Esophagus muscularis mucosa (tissue), 4 donors: Measurements from ENCODE around the gene PSMD10. TPM values are rescaled to one million over a fixed set of nuclear protein-coding genes. Genes with fewer than 3 reads are reported as not detected.

ENCODE experiments used
- DNase-seq: peaks from one replicate; pipeline ENCODE4 v3.0.0-alpha.2; 2017; ENCODE audit errors: extremely low spot score
- H3K27ac ChIP-seq, 4 donors: fragments of 200-600 bp; sonication (generic); replicated peaks in 1 of 4; 1 replicate in 3 of 4; 2 replicates in 1 of 4; pipeline ENCODE4 v1.5.1; 2016 to 2019; ENCODE audit warnings: mild to moderate bottlenecking in 1 of 4
- H3K27me3 ChIP-seq, 4 donors: fragments of 200-600 bp; sonication (generic); one replicate each; pipeline versions ENCODE4 v1.5.1 to v1.6.0; 2016 to 2019
- H3K36me3 ChIP-seq, 4 donors: fragments of 200-600 bp; sonication (generic); one replicate each; pipeline ENCODE4 v1.5.1; 2016 to 2019
- H3K4me1 ChIP-seq, 4 donors: fragments of 200-600 bp; sonication (generic); one replicate each; pipeline ENCODE4 v1.5.1; 2016 to 2019
- H3K4me3 ChIP-seq, 4 donors: fragments of 200-600 bp; sonication (generic); 1 replicate in 2 of 4; 2 replicates in 2 of 4; pipeline ENCODE4 v1.5.1; 2016 to 2019; ENCODE audit warnings: mild to moderate bottlenecking in 4 of 4, moderate library complexity in 1 of 4
- H3K9me3 ChIP-seq, 4 donors: fragments of 200-600 bp; sonication (generic); 1 replicate in 3 of 4; 2 replicates in 1 of 4; pipeline ENCODE4 v1.5.1; 2016 to 2019
- EP300 ChIP-seq: sonication (generic); formaldehyde crosslinking; IDR thresholded peaks from one replicate; pipeline ENCODE4 v1.6.1; 2017; ENCODE audit warnings: antibody characterized with exemption
- POLR2A ChIP-seq: fragments of 450-650 bp; IDR thresholded peaks from one replicate; pipeline ENCODE4 v1.6.1; 2017; ENCODE audit warnings: antibody characterized with exemption, moderate library complexity, mild to moderate bottlenecking, low read depth
- POLR2AphosphoS5 ChIP-seq, 2 donors: sonication (generic); formaldehyde crosslinking; IDR thresholded peaks; one replicate each; pipeline ENCODE4 v1.6.1; 2017; ENCODE audit warnings: antibody characterized with exemption in 2 of 2
- WGBS: methylation state at CpG from one replicate; pipeline ENCODE4 v1.1.5; 2018; 5-methylcytosine and 5-hydroxymethylcytosine counted together
- intact Hi-C: fragments of 100-400 bp; cut with DNase I; formaldehyde crosslinking; loops from one replicate; pipeline ENCODE4 v1.15.1; 2023
- total RNA-seq, 4 donors: library from RNA; depleted of rRNA; stranded (reverse); fragments of >200 nt; gene quantifications; one replicate each; pipeline versions ENCODE4 v1.1.0 to v1.2.1, GENCODE V29; 2016
- TF ChIP-seq, protein P1 (sequence below), 3 experiments: fragments of 200-600 bp in 2 of 3; fragments of 450-650 bp in 1 of 3; sonication (generic) in 2 of 3; IDR thresholded peaks; one replicate each; pipeline ENCODE4 v1.5.1; 2017 to 2019; ENCODE audit warnings: antibody characterized with exemption in 3 of 3, mild to moderate bottlenecking in 2 of 3, moderate library complexity in 1 of 3

The PSMD10 gene
- total RNA-seq, 4 donors from 2014 or later = 26.2 to 40.6 (median 31.2) TPM

DNA sequence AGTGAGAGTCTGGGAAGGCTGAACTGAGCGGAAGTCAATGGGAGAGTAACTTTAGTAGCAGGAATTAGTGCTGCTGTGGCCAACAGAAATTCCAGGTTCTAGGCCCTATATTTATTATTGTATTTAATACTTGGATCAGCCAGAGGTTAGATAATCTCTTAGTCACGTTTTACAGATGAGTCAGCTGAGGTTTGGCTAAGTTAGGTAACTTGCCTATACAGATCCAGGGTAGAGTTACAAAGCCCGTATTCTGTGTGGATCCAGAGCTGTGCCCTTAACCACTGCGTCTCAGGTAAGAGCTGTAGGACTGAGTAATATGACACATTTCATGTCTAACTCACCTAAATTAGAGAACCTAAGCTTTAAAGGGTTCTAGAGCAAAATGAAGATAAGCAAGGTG is 20.5 kb downstream of the PSMD10 start:
- Histone ChIP-seq H3K4me1 (no peaks in the 10 kb centered on the region), H3K9me3 (no peaks in the 10 kb centered on the region), H3K36me3 (no peaks in the 10 kb centered on the region), H3K27me3 (peaks cover 0 to 16% (median 0%) of the 10 kb centered on the region in 4 donors), H3K4me3 (no peak overlapping the region), H3K27ac (no peak overlapping the region)
- DNase-seq = no peak
- intact Hi-C loops = no loop called here
- WGBS = 64% methylated on average over 4 of the region's 4 CpGs
- TF ChIP-seq POLR2A (no peak), EP300 (no peak), POLR2AphosphoS5 (IDR thresholded peaks at IDR 0.05) (no peak)
- TF ChIP-seq, protein P1, sequence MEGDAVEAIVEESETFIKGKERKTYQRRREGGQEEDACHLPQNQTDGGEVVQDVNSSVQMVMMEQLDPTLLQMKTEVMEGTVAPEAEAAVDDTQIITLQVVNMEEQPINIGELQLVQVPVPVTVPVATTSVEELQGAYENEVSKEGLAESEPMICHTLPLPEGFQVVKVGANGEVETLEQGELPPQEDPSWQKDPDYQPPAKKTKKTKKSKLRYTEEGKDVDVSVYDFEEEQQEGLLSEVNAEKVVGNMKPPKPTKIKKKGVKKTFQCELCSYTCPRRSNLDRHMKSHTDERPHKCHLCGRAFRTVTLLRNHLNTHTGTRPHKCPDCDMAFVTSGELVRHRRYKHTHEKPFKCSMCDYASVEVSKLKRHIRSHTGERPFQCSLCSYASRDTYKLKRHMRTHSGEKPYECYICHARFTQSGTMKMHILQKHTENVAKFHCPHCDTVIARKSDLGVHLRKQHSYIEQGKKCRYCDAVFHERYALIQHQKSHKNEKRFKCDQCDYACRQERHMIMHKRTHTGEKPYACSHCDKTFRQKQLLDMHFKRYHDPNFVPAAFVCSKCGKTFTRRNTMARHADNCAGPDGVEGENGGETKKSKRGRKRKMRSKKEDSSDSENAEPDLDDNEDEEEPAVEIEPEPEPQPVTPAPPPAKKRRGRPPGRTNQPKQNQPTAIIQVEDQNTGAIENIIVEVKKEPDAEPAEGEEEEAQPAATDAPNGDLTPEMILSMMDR (IDR thresholded peaks at IDR 0.05) = no peak

DNA sequence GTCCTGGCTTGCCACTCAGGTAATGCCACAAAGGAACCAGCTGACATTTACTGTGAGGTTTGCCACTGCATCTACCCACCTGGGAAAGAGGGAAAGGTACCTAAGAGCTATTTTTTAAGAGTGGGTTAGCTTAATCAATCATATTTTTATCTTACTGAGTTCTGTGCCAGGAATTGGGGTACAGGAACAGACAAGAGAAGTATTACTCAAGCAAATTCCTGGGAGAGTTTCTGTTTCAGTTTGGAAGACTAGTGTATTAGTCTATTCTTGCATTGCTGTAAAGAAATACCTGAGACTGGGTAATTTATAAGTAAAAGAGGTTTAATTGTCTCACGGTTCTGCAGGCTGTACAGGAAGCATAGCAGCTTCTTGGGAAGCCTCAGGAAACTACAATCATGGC is 23.2 kb downstream of the PSMD10 start:
- H3K27ac ChIP-seq = no peak overlapping the region
- no peak for DNase-seq
- no peaks in the 10 kb centered on the region for H3K4me1 ChIP-seq
- H3K9me3 ChIP-seq = no peaks in the 10 kb centered on the region
- H3K27me3 ChIP-seq = peaks cover 0 to 21% (median 0%) of the 10 kb centered on the region in 4 donors
- 52% methylated on average over 1 of the region's 1 CpG for WGBS
- H3K4me3 ChIP-seq = no peak overlapping the region
- intact Hi-C loops = no loop called here
- TF ChIP-seq POLR2A = no peak
- no peak for TF ChIP-seq POLR2AphosphoS5 (IDR thresholded peaks at IDR 0.05)
- TF ChIP-seq EP300 = no peak
- TF ChIP-seq, protein P1 (IDR thresholded peaks at IDR 0.05) = no peak
- no peaks in the 10 kb centered on the region for H3K36me3 ChIP-seq

DNA sequence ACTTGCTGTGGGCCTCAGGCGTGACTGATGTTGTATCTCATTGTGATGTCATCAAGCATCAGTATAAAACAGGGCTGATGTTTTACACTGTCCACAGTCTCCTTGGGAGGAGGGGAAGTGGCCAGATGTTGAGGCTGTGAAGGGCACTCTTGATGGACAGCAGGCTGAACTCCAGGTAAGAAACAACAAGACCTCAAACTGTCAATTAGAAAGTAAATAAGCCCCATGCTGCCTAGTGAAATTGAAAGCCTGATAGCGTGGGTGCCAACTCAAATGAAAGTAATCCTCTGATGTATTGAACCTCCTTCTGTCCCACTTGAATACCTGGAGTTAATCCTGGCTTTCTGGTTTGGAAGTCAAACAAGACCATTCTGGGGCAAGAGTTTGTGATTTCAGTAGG is 26.7 kb downstream of the PSMD10 start:
- Histone ChIP-seq H3K4me3 (no peak overlapping the region), H3K9me3 (no peaks in the 10 kb centered on the region), H3K36me3 (no peaks in the 10 kb centered on the region), H3K27ac (no peak overlapping the region), H3K4me1 (no peaks in the 10 kb centered on the region), H3K27me3 (peaks cover 0 to 21% (median 0%) of the 10 kb centered on the region in 4 donors)
- no peak for DNase-seq
- TF ChIP-seq POLR2AphosphoS5 (IDR thresholded peaks at IDR 0.05) (no peak), EP300 (no peak), POLR2A (no peak)
- TF ChIP-seq, protein P1 (IDR thresholded peaks at IDR 0.05) = no peak
- intact Hi-C loops = no loop called here
- WGBS = 83% methylated on average over 2 of the region's 2 CpGs

DNA sequence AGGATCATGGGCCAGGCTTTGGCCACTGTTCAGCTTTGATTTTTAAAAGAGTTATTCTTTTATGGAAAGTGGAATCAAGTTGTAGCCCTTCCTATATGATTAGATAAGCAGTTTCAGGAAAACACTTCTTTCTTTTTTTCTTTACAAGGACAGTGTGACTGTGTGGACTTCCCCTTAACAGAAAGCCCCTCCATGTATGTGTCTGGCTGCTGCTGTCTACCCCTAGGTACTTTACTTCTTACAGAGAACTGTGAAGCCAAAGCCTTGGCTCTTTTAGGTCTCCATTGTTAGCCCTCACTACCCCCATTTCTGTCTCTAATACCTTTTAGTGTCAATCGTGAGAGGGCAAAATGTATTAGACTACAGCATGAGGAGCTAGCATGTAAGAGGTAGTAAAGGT is 27.3 kb downstream of the PSMD10 start:
- 80% methylated on average over 1 of the region's 1 CpG for WGBS
- intact Hi-C loops = no loop called here
- H3K4me3 ChIP-seq = no peak overlapping the region
- H3K27me3 ChIP-seq = peaks cover 0 to 21% (median 0%) of the 10 kb centered on the region in 4 donors
- no peaks in the 10 kb centered on the region for H3K9me3 ChIP-seq
- no peak for TF ChIP-seq POLR2A
- no peak for TF ChIP-seq POLR2AphosphoS5 (IDR thresholded peaks at IDR 0.05)
- TF ChIP-seq EP300 = no peak
- TF ChIP-seq, protein P1 (IDR thresholded peaks at IDR 0.05) = no peak
- no peak for DNase-seq
- H3K4me1 ChIP-seq = no peaks in the 10 kb centered on the region
- no peaks in the 10 kb centered on the region for H3K36me3 ChIP-seq
- no peak overlapping the region for H3K27ac ChIP-seq

DNA sequence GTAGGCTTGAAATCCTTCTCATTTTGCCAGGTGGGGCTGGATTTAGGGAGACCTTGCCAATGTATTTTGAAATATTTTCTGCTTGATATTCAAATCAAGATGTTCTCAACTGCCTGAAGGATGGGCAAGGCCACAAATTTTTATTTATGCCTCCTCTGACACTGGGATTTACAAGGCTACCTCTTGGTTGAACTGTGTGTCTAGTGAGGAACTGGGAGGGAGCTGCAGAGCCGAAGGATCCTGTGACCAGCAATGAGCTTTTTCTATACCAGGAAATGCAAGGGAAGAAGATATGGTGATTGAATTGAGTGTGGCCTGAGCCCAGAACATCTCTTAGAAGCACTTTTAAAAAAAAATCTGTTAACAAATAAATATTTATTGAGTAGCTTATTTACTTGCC is 31.5 kb downstream of the PSMD10 start:
- H3K4me1 ChIP-seq = no peaks in the 10 kb centered on the region
- H3K36me3 ChIP-seq = no peaks in the 10 kb centered on the region
- TF ChIP-seq POLR2A (no peak), EP300 (no peak), POLR2AphosphoS5 (IDR thresholded peaks at IDR 0.05) (no peak)
- TF ChIP-seq, protein P1 (IDR thresholded peaks at IDR 0.05) = no peak
- DNase-seq = no peak
- 88% methylated on average over 1 of the region's 1 CpG for WGBS
- intact Hi-C loops = no loop called here
- no peaks in the 10 kb centered on the region for H3K9me3 ChIP-seq
- peaks cover 0 to 4% (median 0%) of the 10 kb centered on the region in 4 donors for H3K27me3 ChIP-seq
- no peak overlapping the region for H3K4me3 ChIP-seq
- no peak overlapping the region for H3K27ac ChIP-seq
